Loucy (cell line): Measurements from ENCODE around the gene FAM131B.

Experiments used
- H2AFZ ChIP-seq: fragments of 200-600 bp; sonication (generic); 2 replicates; pipeline ENCODE4 v1.6.0; 2016; ENCODE audit warnings: antibody characterized with exemption, mild to moderate bottlenecking, low read length, moderate library complexity
- H3F3A ChIP-seq: fragments of 200-600 bp; 2 replicates; pipeline ENCODE4 v1.6.0; 2016; ENCODE audit warnings: antibody characterized with exemption, low read depth, mild to moderate bottlenecking
- H3K27me3 ChIP-seq: fragments of 200-600 bp; sonication (generic); 2 replicates; pipeline ENCODE4 v1.6.1; 2014; ENCODE audit warnings: low read length, mild to moderate bottlenecking; ENCODE audit not compliant: insufficient read depth, poor library complexity, severe bottlenecking
- H3K36me3 ChIP-seq: fragments of 200-600 bp; sonication (generic); 2 replicates; pipeline ENCODE4 v1.6.1; 2016; ENCODE audit warnings: low read length; ENCODE audit not compliant: insufficient read depth
- H3K4me1 ChIP-seq: fragments of 200-600 bp; sonication (generic); 2 replicates; pipeline ENCODE4 v1.5.1; 2014; ENCODE audit warnings: low read length, mild to moderate bottlenecking; ENCODE audit not compliant: insufficient read depth, poor library complexity, severe bottlenecking
- H3K4me2 ChIP-seq: fragments of 200-600 bp; sonication (generic); 2 replicates; pipeline ENCODE4 v1.6.0; 2014; ENCODE audit warnings: antibody characterized with exemption, low read length, low read depth, mild to moderate bottlenecking; ENCODE audit not compliant: poor library complexity, severe bottlenecking
- H3K4me3 ChIP-seq: fragments of 200-600 bp; sonication (generic); 2 replicates; pipeline ENCODE4 v1.5.1; 2014; ENCODE audit warnings: low read length, mild to moderate bottlenecking, mixed read lengths; ENCODE audit not compliant: poor library complexity, severe bottlenecking
- H3K79me2 ChIP-seq: fragments of 200-600 bp; sonication (generic); 2 replicates; pipeline ENCODE4 v1.6.1; 2014; ENCODE audit warnings: low read length; ENCODE audit not compliant: insufficient read depth
- H3K9ac ChIP-seq: fragments of 200-600 bp; sonication (generic); 2 replicates; pipeline ENCODE4 v1.6.0; 2014; ENCODE audit warnings: mild to moderate bottlenecking, low read depth, low read length, moderate library complexity; ENCODE audit not compliant: poor library complexity, severe bottlenecking
- H3K9me2 ChIP-seq: fragments of 200-600 bp; sonication (generic); replicated peaks from 2 replicates; pipeline ENCODE4 v1.6.1; 2016; ENCODE audit warnings: low read depth, low read length, mixed read lengths
- H3K9me3 ChIP-seq: fragments of 200-600 bp; sonication (generic); 2 replicates; pipeline ENCODE4 v1.6.1; 2014; ENCODE audit warnings: mild to moderate bottlenecking, antibody characterized with exemption, low read length, low read depth; ENCODE audit not compliant: insufficient read depth
- H4K20me1 ChIP-seq: fragments of 200-600 bp; sonication (generic); 2 replicates; pipeline ENCODE4 v1.6.0; 2014; ENCODE audit warnings: antibody characterized with exemption, low read length, mild to moderate bottlenecking; ENCODE audit not compliant: insufficient read depth, poor library complexity, severe bottlenecking
- CTCF ChIP-seq: fragments of 200-600 bp; sonication (generic); conservative IDR thresholded peaks from 2 replicates; pipeline ENCODE4 v1.5.1; 2014; ENCODE audit warnings: mild to moderate bottlenecking, antibody characterized with exemption, low read length
- EZH2phosphoT487 ChIP-seq: fragments of 200-600 bp; IDR thresholded peaks from 2 replicates; pipeline ENCODE4 v1.6.1; 2018; ENCODE audit warnings: antibody characterized with exemption, mild to moderate bottlenecking, moderate library complexity, borderline replicate concordance

The FAM131B gene

GRCh38 chr7:143389316-143390103, 27.0 kb upstream of the FAM131B start:
- peaks cover 43% of the 10 kb centered on the region; the same call in 1 of the 2 replicates for H3K36me3 ChIP-seq
- no peak overlapping the region for H3K9ac ChIP-seq
- peaks cover 53% of the 10 kb centered on the region for H3K79me2 ChIP-seq
- no peak for TF ChIP-seq EZH2phosphoT487
- TF ChIP-seq CTCF, result no peak
- H3K4me1 ChIP-seq, result peaks cover 39% of the 10 kb centered on the region
- H3K4me3 ChIP-seq, result no peak overlapping the region
- H4K20me1 ChIP-seq, result peaks cover 35% of the 10 kb centered on the region
- H3K9me2 ChIP-seq, result no peaks in the 10 kb centered on the region
- H3F3A ChIP-seq, result no peaks in the 10 kb centered on the region
- no peak overlapping the region for H3K4me2 ChIP-seq
- H3K9me3 ChIP-seq, result no peaks in the 10 kb centered on the region
- no peaks in the 10 kb centered on the region for H3K27me3 ChIP-seq
- no peak overlapping the region for H2AFZ ChIP-seq

GRCh38 chr7:143388491-143389101, 26.1 kb upstream of the FAM131B start:
- Histone ChIP-seq H3K9ac (no peak overlapping the region), H3K9me3 (no peaks in the 10 kb centered on the region), H4K20me1 (peaks cover 44% of the 10 kb centered on the region), H3K4me3 (no peak overlapping the region), H3K4me1 (peaks cover 48% of the 10 kb centered on the region), H3K4me2 (no peak overlapping the region), H3K9me2 (no peaks in the 10 kb centered on the region), H3K79me2 (peaks cover 62% of the 10 kb centered on the region), H3K36me3 (peaks cover 43% of the 10 kb centered on the region; the same call in 1 of the 2 replicates), H3F3A (no peaks in the 10 kb centered on the region), H3K27me3 (no peaks in the 10 kb centered on the region), H2AFZ (no peak overlapping the region)
- TF ChIP-seq EZH2phosphoT487, result no peak
- TF ChIP-seq CTCF, result no peak

GRCh38 chr7:143388051-143388450, 25.5 kb upstream of the FAM131B start:
- no peaks in the 10 kb centered on the region for H3K27me3 ChIP-seq
- no peak overlapping the region for H3K4me2 ChIP-seq
- H3F3A ChIP-seq, result no peaks in the 10 kb centered on the region
- peaks cover 67% of the 10 kb centered on the region for H3K79me2 ChIP-seq
- no peak overlapping the region for H2AFZ ChIP-seq
- H3K9me3 ChIP-seq, result no peaks in the 10 kb centered on the region
- no peak overlapping the region for H3K9ac ChIP-seq
- H4K20me1 ChIP-seq, result peaks cover 48% of the 10 kb centered on the region
- no peaks in the 10 kb centered on the region for H3K9me2 ChIP-seq
- H3K36me3 ChIP-seq, result peaks cover 43% of the 10 kb centered on the region; the same call in 1 of the 2 replicates
- H3K4me1 ChIP-seq, result peaks cover 54% of the 10 kb centered on the region
- H3K4me3 ChIP-seq, result no peak overlapping the region
- TF ChIP-seq CTCF (no peak), EZH2phosphoT487 (no peak)
